HG03520 (cell line): ENCODE data around the gene HCCS.
"Not testable (repeated sequence)": the region's sequence is repeated elsewhere in the genome, so short reads cannot be mapped to it uniquely, and the experiment has no call there.

Experiments used
- ATAC-seq: cut with Tn5 transposase; IDR thresholded peaks from one replicate; pipeline ENCODE4 v1.9.1; 2021; ENCODE audit warnings: mild to moderate bottlenecking, moderate library complexity; ENCODE audit not compliant: unreplicated experiment

The HCCS gene

DNA sequence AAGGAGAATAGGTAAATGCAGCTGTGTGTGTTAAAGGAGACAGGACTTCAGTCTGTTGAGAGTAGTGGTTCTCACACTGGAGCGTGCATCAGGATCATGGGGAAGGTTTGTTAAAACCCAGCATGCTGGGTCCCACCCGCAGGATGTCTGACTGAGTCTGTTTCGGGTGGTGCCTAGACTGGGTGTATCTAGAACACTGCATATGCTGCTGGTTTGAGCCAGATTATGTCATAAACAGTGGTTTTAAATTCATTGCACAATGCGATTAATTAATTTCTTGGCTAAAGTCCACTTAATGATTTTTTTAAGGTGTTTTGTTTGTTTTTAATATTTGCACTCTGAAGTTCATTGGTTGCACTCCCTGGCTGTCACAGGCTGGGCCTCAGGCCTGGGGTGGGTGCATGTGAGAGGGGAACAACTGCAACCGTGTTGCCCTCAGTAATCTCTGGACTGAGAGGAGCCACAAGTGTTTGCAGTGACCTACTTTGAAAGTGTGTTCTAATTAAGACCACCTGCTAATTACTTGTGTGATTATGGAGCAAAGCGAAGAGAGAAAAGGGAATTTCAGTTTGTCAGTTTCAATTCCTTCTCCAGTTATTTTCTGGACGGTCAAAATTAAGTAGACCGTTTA is 8.3 kb downstream of the HCCS start:
- no peak for ATAC-seq

DNA sequence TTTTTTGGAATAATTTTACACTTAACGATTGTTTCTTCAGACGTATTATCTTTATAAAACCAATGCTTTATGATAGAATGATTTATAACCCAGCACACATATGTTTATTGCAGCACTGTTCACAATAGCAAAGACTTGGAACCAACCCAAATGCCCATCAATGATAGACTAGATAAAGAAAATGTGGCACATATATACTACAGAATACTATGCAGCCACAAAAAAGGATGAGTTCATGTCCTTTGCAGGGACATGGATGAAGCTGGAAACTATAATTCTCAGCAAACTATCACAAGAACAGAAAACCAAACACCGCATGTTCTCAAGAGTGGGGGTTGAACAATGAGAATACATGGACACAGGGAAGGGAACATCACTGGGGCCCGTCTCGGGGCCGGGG is 12.0 kb downstream of the HCCS start:
- ATAC-seq: not testable (repeated sequence)

DNA sequence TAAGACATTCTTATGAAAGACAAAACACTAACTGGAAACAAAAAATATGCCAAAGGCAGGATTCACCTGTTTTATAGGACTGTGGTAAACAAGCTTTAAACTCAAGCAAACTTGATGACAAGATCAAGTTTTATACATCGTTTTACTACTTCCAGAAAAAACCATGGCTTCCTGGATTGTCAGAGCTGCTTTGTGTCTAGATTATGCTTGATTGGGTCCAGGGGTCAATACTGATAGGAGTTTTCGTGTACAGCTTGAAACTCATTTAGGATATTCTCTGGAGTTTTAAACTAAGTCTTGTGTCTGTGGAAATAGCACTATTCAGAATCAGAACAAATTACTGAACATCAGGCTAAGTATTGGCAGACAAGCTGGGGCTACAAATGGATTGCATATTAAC is 13.0 kb downstream of the HCCS start:
- ATAC-seq: no peak

DNA sequence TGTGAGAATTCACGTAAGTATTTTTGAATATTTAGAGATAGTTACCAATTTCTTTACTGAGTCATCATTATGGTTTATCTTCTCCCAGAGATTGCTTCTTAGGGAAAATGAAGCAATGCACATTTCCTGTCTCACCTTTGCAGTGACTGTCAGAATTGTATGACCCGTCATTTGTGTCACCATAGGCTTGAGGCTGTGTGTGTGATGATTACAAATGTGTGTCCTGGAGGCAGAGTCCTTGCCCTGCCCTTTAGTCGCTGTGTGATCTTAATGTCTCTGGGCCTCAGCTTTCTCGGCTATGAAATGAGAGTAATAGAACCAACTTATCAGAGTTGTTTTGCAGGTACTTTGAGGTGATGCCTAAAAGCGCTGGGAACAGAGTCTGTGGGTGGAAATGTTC is 13.9 kb downstream of the HCCS start:
- no peak for ATAC-seq

DNA sequence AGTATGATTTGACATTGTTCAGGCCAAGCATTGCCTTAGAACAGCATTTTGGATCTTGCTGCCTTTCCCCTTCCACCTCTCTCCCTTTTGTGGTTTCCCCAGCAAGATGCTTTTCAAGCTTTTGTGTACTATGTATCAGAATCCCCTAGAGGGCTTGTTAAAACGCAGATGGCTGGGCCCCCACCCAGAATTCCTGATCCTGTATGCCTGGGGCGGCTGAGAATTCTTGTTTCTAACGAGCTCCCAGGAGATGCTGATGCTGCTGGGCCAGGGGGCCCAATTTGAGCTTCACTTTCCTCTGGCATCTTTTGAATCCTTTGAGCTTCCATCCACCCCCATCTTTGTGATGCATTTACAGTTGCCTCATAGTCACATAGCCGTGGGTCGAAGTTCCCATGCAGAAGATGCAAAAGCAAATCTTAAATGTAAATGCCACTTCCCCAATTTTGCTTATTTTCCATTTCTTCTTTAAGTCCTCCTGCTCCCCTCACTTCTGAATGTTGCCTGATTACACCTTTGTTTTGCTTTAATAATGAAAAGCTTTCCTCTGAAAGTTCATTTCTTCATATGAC is 18.5 kb downstream of the HCCS start:
- ATAC-seq: no peak

GRCh38 chrX:11130136-11130535 is 19.0 kb downstream of the HCCS start:
- ATAC-seq: no peak

GRCh38 chrX:11131146-11131545 is 20.0 kb downstream of the HCCS start:
- no peak for ATAC-seq

- ATAC-seq: no peak
Measured at GRCh38 chrX:11135564-11136185, 24.5 kb downstream of the HCCS start.

DNA sequence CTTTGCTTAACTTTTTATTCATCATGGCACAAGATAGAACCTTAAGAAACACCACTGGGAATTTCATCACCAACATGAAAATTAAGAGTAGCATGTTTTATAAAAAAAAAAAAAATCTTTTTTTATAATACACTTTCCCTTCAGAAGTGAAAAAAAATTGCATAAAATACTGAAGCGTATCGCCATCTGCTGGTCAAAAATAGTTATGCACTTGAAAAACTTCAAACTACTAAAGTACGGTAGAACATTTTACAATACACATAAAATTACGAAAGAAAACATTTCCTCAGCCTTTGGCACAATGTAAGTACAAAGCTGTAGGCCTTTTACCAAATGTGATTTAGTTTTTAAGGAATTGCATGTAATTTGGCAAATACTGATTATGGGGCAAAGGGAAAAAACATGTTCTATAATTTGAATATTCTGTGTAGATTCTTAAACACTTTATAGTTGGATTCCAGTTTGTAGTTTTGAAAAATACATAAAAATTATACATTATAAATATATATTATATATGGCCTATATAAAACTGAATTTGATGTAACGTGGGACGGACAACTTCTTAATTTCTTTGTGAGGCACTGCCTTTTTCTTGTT is 26.5 kb downstream of the HCCS start:
- no peak for ATAC-seq

GRCh38 chrX:11138498-11139390 is 27.6 kb downstream of the HCCS start:
- no peak for ATAC-seq

DNA sequence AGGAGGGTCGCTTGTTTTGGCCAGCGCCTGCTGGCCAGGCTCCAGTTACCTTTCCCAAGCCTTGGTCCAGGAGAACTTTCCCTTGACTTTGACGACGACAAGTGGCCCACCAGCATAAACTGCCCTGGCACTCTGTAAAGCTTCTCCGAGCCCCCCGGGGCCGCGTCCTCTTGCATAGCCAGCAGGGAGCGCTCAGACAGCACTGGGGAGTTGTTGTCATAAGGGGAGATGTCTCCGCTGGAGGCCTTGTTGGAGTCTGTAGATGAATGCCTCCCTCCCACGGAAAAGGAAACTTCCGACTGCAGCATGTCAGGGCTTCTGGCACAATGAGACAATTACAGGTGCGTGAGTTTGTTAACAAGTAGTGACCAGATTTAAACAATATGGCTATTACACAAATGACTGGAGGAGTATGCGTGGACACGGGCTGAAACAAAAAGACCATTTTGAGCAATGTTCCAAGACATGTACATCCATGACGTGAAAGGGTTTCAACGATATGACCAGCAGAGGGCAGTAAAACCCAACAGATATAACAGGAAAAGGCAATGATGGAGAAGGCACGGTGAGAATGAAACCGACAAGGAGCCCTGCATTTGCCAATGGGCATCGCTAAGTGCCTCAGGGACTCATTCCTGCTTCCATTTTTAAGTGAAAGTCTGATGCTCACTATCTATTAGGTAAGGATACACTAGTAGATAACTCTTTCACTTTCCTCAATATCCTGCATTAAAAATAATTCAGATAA is 33.0 kb downstream of the HCCS start:
- peak; percentile 86 for ATAC-seq

- ATAC-seq: no peak
Measured at GRCh38 chrX:11146411-11146810, 35.3 kb downstream of the HCCS start.

- ATAC-seq: no peak
Measured at GRCh38 chrX:11148401-11148800, 37.3 kb downstream of the HCCS start.

DNA sequence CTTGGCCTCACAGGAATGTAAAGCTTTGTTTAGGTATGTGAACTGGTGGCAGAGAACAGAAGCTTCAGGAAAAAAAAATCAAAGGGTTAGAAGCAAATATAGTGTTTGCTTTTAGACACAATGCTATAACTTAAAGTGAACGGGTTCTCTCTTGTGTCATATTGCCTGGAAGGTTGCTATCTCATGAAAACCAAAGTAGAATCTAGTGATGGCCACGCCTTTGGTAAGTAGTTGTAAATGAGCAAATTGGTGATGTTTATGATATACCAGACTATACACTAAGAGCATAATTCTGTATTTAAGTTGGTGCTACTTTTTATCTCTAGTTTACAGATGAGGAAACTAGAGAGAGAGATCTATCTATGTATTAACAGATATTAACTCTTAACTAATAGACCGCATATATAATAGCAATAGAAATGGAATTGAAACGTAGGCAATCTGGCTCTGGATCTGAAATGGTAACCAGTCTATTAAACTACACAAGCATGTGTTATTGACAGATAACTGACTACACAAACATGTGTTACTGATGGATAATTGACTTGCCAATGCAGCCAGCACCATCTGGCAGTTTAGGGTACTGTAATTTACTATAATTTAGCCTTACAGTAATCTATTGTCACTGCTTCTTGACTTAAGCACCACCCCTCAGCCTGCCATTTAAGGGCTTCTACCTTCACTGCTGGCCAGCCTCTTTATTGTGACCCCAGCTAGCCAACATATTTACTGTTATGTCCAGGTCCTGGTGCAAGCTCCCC is 40.8 kb downstream of the HCCS start:
- no peak for ATAC-seq

- no peak for ATAC-seq
Measured at GRCh38 chrX:11159149-11159548, 48.0 kb downstream of the HCCS start.

GRCh38 chrX:11164433-11164832 is 53.3 kb downstream of the HCCS start:
- no peak for ATAC-seq

DNA sequence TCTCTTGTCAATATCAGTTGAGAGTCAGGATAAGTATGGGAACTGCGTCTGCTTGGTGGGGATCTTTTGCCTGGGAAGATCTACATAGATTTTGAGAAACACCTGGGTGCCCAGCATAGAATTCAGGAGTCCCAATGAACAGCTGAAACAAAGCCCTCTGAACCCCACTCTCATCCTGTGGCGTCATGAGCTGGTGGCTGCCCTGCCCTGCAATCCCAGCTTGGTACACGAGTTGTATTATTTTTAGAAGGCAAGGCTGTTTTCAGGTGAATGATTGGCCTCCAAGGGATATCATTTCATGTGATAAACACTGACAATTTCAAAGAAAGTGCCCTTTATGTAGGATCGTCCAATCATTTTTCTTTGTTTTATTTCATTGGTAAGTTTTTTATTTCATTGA is 60.8 kb downstream of the HCCS start:
- no peak for ATAC-seq

GRCh38 chrX:11172415-11172814 is 61.3 kb downstream of the HCCS start:
- no peak for ATAC-seq
